Gastrocnemius medialis (tissue), 4 donors: Measurements from ENCODE around the gene SSNA1. TPM values are rescaled to one million over a fixed set of nuclear protein-coding genes. Genes with fewer than 3 reads are reported as not detected.

Source experiments
- ATAC-seq, 2 donors: fragments of 150-250 bp; one replicate each; pipeline ENCODE4 v1.9.1; 2016
- DNase-seq, 2 donors: peaks; one replicate each; pipeline ENCODE4 v3.0.0-alpha.2; 2019
- H3K27ac ChIP-seq, 4 donors: fragments of 200-600 bp; sonication (generic); 1 replicate in 1 of 4; 2 replicates in 3 of 4; pipeline ENCODE4 v1.5.1; 2016 to 2018; ENCODE audit warnings: mild to moderate bottlenecking in 2 of 4, moderate library complexity in 1 of 4
- H3K27me3 ChIP-seq, 3 donors: fragments of 200-600 bp; sonication (generic) in 2 of 3; 1 replicate in 1 of 3; 2 replicates in 2 of 3; pipeline versions ENCODE4 v1.5.1 to v1.6.0; 2016 to 2019; ENCODE audit warnings: mild to moderate bottlenecking in 1 of 3, moderate library complexity in 1 of 3
- H3K36me3 ChIP-seq, 2 donors: fragments of 200-600 bp; sonication (generic) in 1 of 2; one replicate each; pipeline ENCODE4 v1.5.1; 2017 to 2018
- H3K4me1 ChIP-seq, 2 donors: fragments of 200-600 bp; sonication (generic) in 1 of 2; one replicate each; pipeline ENCODE4 v1.5.1; 2016 to 2017; ENCODE audit warnings: mild to moderate bottlenecking in 2 of 2
- H3K4me3 ChIP-seq, 4 donors: fragments of 200-600 bp; sonication (generic) in 3 of 4; 1 replicate in 1 of 4; 2 replicates in 3 of 4; pipeline ENCODE4 v1.5.1; 2016 to 2019; ENCODE audit warnings: mild to moderate bottlenecking in 2 of 4
- H3K9me3 ChIP-seq, 3 donors: fragments of 200-600 bp; sonication (generic) in 2 of 3; 1 replicate in 1 of 3; 2 replicates in 2 of 3; pipeline ENCODE4 v1.5.1; 2016 to 2019
- CTCF ChIP-seq, 5 experiments: fragments of 450-650 bp in 3 of 5; fragments of 200-600 bp in 2 of 5; sonication (generic) in 2 of 5; IDR thresholded peaks in 4 of 5; conservative IDR thresholded peaks in 1 of 5; 1 replicate in 4 of 5; 2 replicates in 1 of 5; pipeline ENCODE4 v1.5.1; 2016 to 2019; ENCODE audit warnings: antibody characterized with exemption in 5 of 5, mild to moderate bottlenecking in 3 of 5, moderate library complexity in 3 of 5
- POLR2A ChIP-seq, 2 donors: fragments of 450-650 bp; IDR thresholded peaks; one replicate each; pipeline ENCODE4 v1.6.1; 2017; ENCODE audit warnings: antibody characterized with exemption in 2 of 2, mild to moderate bottlenecking in 2 of 2, moderate library complexity in 2 of 2
- in situ Hi-C, 4 donors: fragments of 200-750 bp; cut with MboI; loops; one replicate each; pipeline versions ENCODE4 v1.15.0 to v1.8.0; 2017; ENCODE audit warnings: low sequenced_read_pairs in 4 of 4
- intact Hi-C: fragments of 100-400 bp; cut with DNase I; formaldehyde crosslinking; loops from one replicate; pipeline ENCODE4 v1.15.1; 2023; ENCODE audit warnings: low total_unique reads
- total RNA-seq, 4 donors: library from RNA; depleted of rRNA; stranded (reverse); fragments of >200 nt; gene quantifications; one replicate each; pipeline versions ENCODE4 v1.1.0 to v1.2.3, GENCODE V29; 2016

Gene SSNA1
- total RNA-seq, 4 donors from 2014 or later: 73.3 to 164 (median 94.4) TPM

GRCh38 chr9:137213160-137214060 is 24.9 kb downstream of the SSNA1 start:
- no peak for ATAC-seq
- Histone ChIP-seq H3K27ac (no peak overlapping the region), H3K4me3 (no peak overlapping the region), H3K27me3 (no peaks in the 10 kb centered on the region), H3K36me3 (no peaks in the 10 kb centered on the region), H3K4me1 (peaks cover 9 to 12% of the 10 kb centered on the region in 2 donors), H3K9me3 (no peaks in the 10 kb centered on the region)
- in situ Hi-C loops (loop anchor here in 1 of 4 donors (10.0 kb wide), 1 partner anchor 89 kb away; no protein-coding TSS in a partner anchor), intact Hi-C loops (no loop called here)
- no peak for TF ChIP-seq CTCF (IDR thresholded peaks at IDR 0.05 in 4 of 5, conservative IDR thresholded peaks at IDR 0.05 in 1 of 5)
- no peak for TF ChIP-seq POLR2A (IDR thresholded peaks at IDR 0.05)
- no peak for DNase-seq

GRCh38 chr9:137214620-137215019 is 26.1 kb downstream of the SSNA1 start:
- H3K27ac ChIP-seq: no peak overlapping the region
- TF ChIP-seq CTCF (IDR thresholded peaks at IDR 0.05 in 4 of 5, conservative IDR thresholded peaks at IDR 0.05 in 1 of 5) (no peak), POLR2A (IDR thresholded peaks at IDR 0.05) (no peak)
- ATAC-seq (no peak), DNase-seq (no peak)
- intact Hi-C loops: no loop called here
- no peaks in the 10 kb centered on the region for H3K27me3 ChIP-seq
- H3K9me3 ChIP-seq: no peaks in the 10 kb centered on the region
- H3K36me3 ChIP-seq: no peaks in the 10 kb centered on the region
- no peak overlapping the region for H3K4me3 ChIP-seq
- H3K4me1 ChIP-seq: peaks cover 9 to 12% of the 10 kb centered on the region in 2 donors
- in situ Hi-C loops: loop anchor here in 1 of 4 donors (10.0 kb wide), 1 partner anchor 90 kb away; no protein-coding TSS in a partner anchor

GRCh38 chr9:137215196-137215986 is 26.9 kb downstream of the SSNA1 start:
- H3K4me3 ChIP-seq: no peak overlapping the region
- peaks cover 9 to 12% of the 10 kb centered on the region in 2 donors for H3K4me1 ChIP-seq
- no peak overlapping the region for H3K27ac ChIP-seq
- H3K9me3 ChIP-seq: no peaks in the 10 kb centered on the region
- no peak for DNase-seq
- intact Hi-C loops: no loop called here
- no peak for ATAC-seq
- TF ChIP-seq CTCF (IDR thresholded peaks at IDR 0.05 in 4 of 5, conservative IDR thresholded peaks at IDR 0.05 in 1 of 5) (no peak), POLR2A (IDR thresholded peaks at IDR 0.05) (no peak)
- no peaks in the 10 kb centered on the region for H3K27me3 ChIP-seq
- in situ Hi-C loops: loop anchor here in 1 of 4 donors (10.0 kb wide), 1 partner anchor 91 kb away; no protein-coding TSS in a partner anchor
- no peaks in the 10 kb centered on the region for H3K36me3 ChIP-seq

GRCh38 chr9:137216188-137216965 is 27.9 kb downstream of the SSNA1 start:
- Histone ChIP-seq H3K4me1 (peaks cover 9 to 14% of the 10 kb centered on the region in 2 donors), H3K36me3 (no peaks in the 10 kb centered on the region), H3K4me3 (no peak overlapping the region), H3K9me3 (no peaks in the 10 kb centered on the region), H3K27me3 (no peaks in the 10 kb centered on the region), H3K27ac (no peak overlapping the region)
- DNase-seq: no peak
- TF ChIP-seq CTCF (IDR thresholded peaks at IDR 0.05 in 4 of 5, conservative IDR thresholded peaks at IDR 0.05 in 1 of 5): no peak
- in situ Hi-C loops: loop anchor here in 1 of 4 donors (10.0 kb wide), 1 partner anchor 92 kb away; no protein-coding TSS in a partner anchor
- intact Hi-C loops: no loop called here
- ATAC-seq: no peak
